Breast epithelium (tissue), 3 donors: ENCODE results near the gene NDUFB2.

Experiments used
- CTCF ChIP-seq, 3 donors: fragments of 450-650 bp; IDR thresholded peaks; one replicate each; pipeline ENCODE4 v1.5.1; 2016 to 2017; ENCODE audit warnings: antibody characterized with exemption in 3 of 3, mild to moderate bottlenecking in 3 of 3, moderate library complexity in 3 of 3
- POLR2A ChIP-seq: fragments of 450-650 bp; IDR thresholded peaks from one replicate; pipeline ENCODE4 v1.6.1; 2016; ENCODE audit warnings: antibody characterized with exemption, mild to moderate bottlenecking, moderate library complexity
- POLR2AphosphoS5 ChIP-seq, 3 donors: sonication (generic); formaldehyde crosslinking; IDR thresholded peaks; one replicate each; pipeline ENCODE4 v1.6.1; 2017; ENCODE audit warnings: antibody characterized with exemption in 3 of 3

- TF ChIP-seq CTCF (IDR thresholded peaks at IDR 0.05) (no peak), POLR2A (no peak), POLR2AphosphoS5 (IDR thresholded peaks at IDR 0.05) (no peak)
Measured at GRCh38 chr7:140667476-140667875, 29.0 kb upstream of the NDUFB2 start.
